ENCODE data around the gene SLC35F4. TPM values are rescaled to one million over a fixed set of nuclear protein-coding genes. Genes with fewer than 3 reads are reported as not detected.

Gene SLC35F4
- total and polyA plus RNA-seq, 2 of the 8 experiments (the other 6 are each of a cell fraction or from before 2014, with no cell fraction given) = not detected

DNA sequence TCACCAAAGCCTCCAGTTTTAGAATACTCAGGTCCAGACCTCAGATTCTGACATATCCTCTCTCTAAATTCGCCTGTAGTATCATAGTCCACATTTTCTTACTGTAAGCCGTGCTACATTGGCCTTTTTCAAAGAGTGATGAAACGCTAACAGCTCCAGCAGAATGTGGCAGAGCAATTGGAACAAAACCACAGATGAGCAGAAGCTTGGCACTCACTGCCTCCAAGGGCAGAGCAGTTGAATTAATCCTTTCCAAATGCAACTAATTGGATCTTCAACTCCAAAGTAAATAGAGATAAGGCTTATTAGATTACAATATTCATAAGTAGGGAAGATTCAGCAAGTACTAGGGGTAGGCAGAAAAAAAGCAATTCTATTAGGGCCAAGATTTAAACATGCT lies 128.3 kb downstream of the SLC35F4 start:
- H3K27me3 ChIP-seq (replicated peaks in 1 of 4; ENCODE audit: control insufficient read depth in 3 of 4, extremely low read depth in 1 of 4, insufficient read depth in 3 of 4, low read length in 3 of 4) = no peaks in the 10 kb centered on the region
- no peak overlapping the region for H2BK12ac ChIP-seq (ENCODE audit: low read depth, low read length)
- 89% methylated on average over 3 of the region's 3 CpGs; no CpG with 5 or more reads in 1 of the 2 experiments for WGBS, 2 experiments (ENCODE audit: extremely low coverage in 1 of 2, insufficient coverage in 1 of 2, insufficient read length in 1 of 2, insufficient replicate concordance in 2 of 2, low coverage in 1 of 2, low lambda C conversion rate in 2 of 2, missing lambda C conversion rate in 1 of 2)
- H3K4me2 ChIP-seq (ENCODE audit: insufficient read depth in 1 of 2, low read depth in 2 of 2, low read length in 2 of 2) = no peak overlapping the region
- H2BK20ac ChIP-seq (ENCODE audit: low read length) = no peak overlapping the region
- H3K4me3 ChIP-seq (ENCODE audit: extremely low read depth in 1 of 4, insufficient read depth in 2 of 4, low read depth in 3 of 4, low read length in 4 of 4) = no peak overlapping the region
- H2AK5ac ChIP-seq (ENCODE audit: low read depth, low read length) = no peak overlapping the region
- peaks cover 0 to 5% (median 0%) of the 10 kb centered on the region in 4 experiments; a peak in 2 of 7 replicates for H3K4me1 ChIP-seq (replicated peaks in 1 of 4; ENCODE audit: control insufficient read depth in 3 of 4, insufficient read depth in 4 of 4, low read length in 3 of 4)
- no peak overlapping the region for H4K91ac ChIP-seq (replicated peaks; ENCODE audit: insufficient read length, low read length)
- H3K9me3 ChIP-seq (ENCODE audit: insufficient read depth in 2 of 2, low read depth in 1 of 2, low read length in 1 of 2) = no peaks in the 10 kb centered on the region
- no peak overlapping the region for H3K18ac ChIP-seq (ENCODE audit: extremely low read depth, low read length)
- no peak overlapping the region for H3K4ac ChIP-seq (replicated peaks; ENCODE audit: insufficient read length, low read depth, low read length)
- no peak overlapping the region for H2BK120ac ChIP-seq (replicated peaks; ENCODE audit: low read depth, low read length)
- H2BK5ac ChIP-seq (ENCODE audit: low read depth, low read length) = no peak overlapping the region
- H2BK15ac ChIP-seq (ENCODE audit: low read length) = no peak overlapping the region
- no peak overlapping the region for H2AFZ ChIP-seq (ENCODE audit: low read length)
- no peak overlapping the region for H3K14ac ChIP-seq (ENCODE audit: insufficient read length)
- H4K5ac ChIP-seq (ENCODE audit: insufficient read length, low read depth, low read length) = no peak overlapping the region
- no peaks in the 10 kb centered on the region for H3K79me2 ChIP-seq (ENCODE audit: control insufficient read depth in 1 of 2, insufficient read depth in 2 of 2, low read length in 2 of 2)
- no peak overlapping the region for H3K56ac ChIP-seq (replicated peaks; ENCODE audit: insufficient read length, low read depth, low read length)
- H3K23me2 ChIP-seq (ENCODE audit: low read depth, low read length) = peaks cover 2% of the 10 kb centered on the region; the same call in 1 of the 2 replicates
- no peaks in the 10 kb centered on the region for H4K20me1 ChIP-seq (replicated peaks in 1 of 2; ENCODE audit: control insufficient read depth in 1 of 2, insufficient read depth in 2 of 2, low read length in 2 of 2)
- DNase-seq (ENCODE audit: low read depth in 1 of 2, low spot score in 2 of 2) (no peak), FAIRE-seq (no peak)
- no peak overlapping the region for H3K9ac ChIP-seq (replicated peaks in 1 of 4; ENCODE audit: extremely low read depth in 1 of 4, low read depth in 3 of 4, low read length in 3 of 4)
- H4K8ac ChIP-seq (ENCODE audit: extremely low read depth, insufficient read depth, low read length) = no peak overlapping the region
- no peak overlapping the region for H3K27ac ChIP-seq (ENCODE audit: low read depth, low read length)
- no peaks in the 10 kb centered on the region for H3K79me1 ChIP-seq (ENCODE audit: low read depth, low read length)
- H3K36me3 ChIP-seq (ENCODE audit: control insufficient read depth in 2 of 4, insufficient read depth in 4 of 4, low read length in 3 of 4) = no peaks in the 10 kb centered on the region
- CTCF ChIA-PET (ENCODE audit: partially characterized antibody) = no interaction called here
- H3K23ac ChIP-seq (ENCODE audit: insufficient read length) = no peak overlapping the region
- POLR2A ChIA-PET (ENCODE audit: partially characterized antibody) = no interaction called here
- no peak for TF ChIP-seq JUN (IDR thresholded peaks at IDR 0.05; ENCODE audit: low read depth, low read length)
- TF ChIP-seq TAF7 (optimal IDR thresholded peaks at IDR 0.05; ENCODE audit: borderline replicate concordance, low read depth, low read length) = no peak
- TF ChIP-seq BRCA1 (IDR thresholded peaks at IDR 0.05; ENCODE audit: low read depth, low read length) = no peak
- no peak for TF ChIP-seq TAF1 (IDR thresholded peaks at IDR 0.05; ENCODE audit: low read depth, low read length)
- no peak for TF ChIP-seq PHF8 (conservative IDR thresholded peaks at IDR 0.05; ENCODE audit: low read depth, low read length)
- no peak for TF ChIP-seq RFX5 (IDR thresholded peaks at IDR 0.05; ENCODE audit: borderline replicate concordance, low read depth, low read length)
- no peak for TF ChIP-seq BCL11A (IDR thresholded peaks at IDR 0.05; ENCODE audit: low read depth in 2 of 2, low read length in 2 of 2)
- no peak for TF ChIP-seq SP2 (IDR thresholded peaks at IDR 0.05; ENCODE audit: low read length)
- TF ChIP-seq TBP (IDR thresholded peaks at IDR 0.05; ENCODE audit: low read depth, low read length) = no peak
- TF ChIP-seq, protein P1, sequence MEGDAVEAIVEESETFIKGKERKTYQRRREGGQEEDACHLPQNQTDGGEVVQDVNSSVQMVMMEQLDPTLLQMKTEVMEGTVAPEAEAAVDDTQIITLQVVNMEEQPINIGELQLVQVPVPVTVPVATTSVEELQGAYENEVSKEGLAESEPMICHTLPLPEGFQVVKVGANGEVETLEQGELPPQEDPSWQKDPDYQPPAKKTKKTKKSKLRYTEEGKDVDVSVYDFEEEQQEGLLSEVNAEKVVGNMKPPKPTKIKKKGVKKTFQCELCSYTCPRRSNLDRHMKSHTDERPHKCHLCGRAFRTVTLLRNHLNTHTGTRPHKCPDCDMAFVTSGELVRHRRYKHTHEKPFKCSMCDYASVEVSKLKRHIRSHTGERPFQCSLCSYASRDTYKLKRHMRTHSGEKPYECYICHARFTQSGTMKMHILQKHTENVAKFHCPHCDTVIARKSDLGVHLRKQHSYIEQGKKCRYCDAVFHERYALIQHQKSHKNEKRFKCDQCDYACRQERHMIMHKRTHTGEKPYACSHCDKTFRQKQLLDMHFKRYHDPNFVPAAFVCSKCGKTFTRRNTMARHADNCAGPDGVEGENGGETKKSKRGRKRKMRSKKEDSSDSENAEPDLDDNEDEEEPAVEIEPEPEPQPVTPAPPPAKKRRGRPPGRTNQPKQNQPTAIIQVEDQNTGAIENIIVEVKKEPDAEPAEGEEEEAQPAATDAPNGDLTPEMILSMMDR (IDR thresholded peaks at IDR 0.05; ENCODE audit: control extremely low read depth in 1 of 3, insufficient read depth in 1 of 3, low read depth in 1 of 3, low read length in 3 of 3) = no peak
- TF ChIP-seq CEBPB (IDR thresholded peaks at IDR 0.05; ENCODE audit: low read depth, low read length) = no peak
- no peak for TF ChIP-seq SUZ12 (IDR thresholded peaks at IDR 0.05; ENCODE audit: low read length)
- no peak for TF ChIP-seq CBX5 (IDR thresholded peaks at IDR 0.05; ENCODE audit: low read depth, low read length)
